Mammary epithelial cell (primary cell): ENCODE results near the gene SLC25A6.

Experiments used
- EZH2 ChIP-seq: IDR thresholded peaks from 2 replicates; pipeline ENCODE4 v1.6.1; 2012; ENCODE audit warnings: low read length, inconsistent platforms, borderline replicate concordance
- TF ChIP-seq, protein P1 (sequence below), 2 donors: IDR thresholded peaks in 1 of 2; conservative IDR thresholded peaks in 1 of 2; 2 replicates each; pipeline ENCODE4 v1.5.1; 2011 to 2012; ENCODE audit warnings: inconsistent platforms in 2 of 2, low read length in 2 of 2, mild to moderate bottlenecking in 2 of 2, control low read depth in 1 of 2, low read depth in 1 of 2; ENCODE audit not compliant: insufficient read depth in 1 of 2; ENCODE audit errors: extremely low read depth in 1 of 2

DNA sequence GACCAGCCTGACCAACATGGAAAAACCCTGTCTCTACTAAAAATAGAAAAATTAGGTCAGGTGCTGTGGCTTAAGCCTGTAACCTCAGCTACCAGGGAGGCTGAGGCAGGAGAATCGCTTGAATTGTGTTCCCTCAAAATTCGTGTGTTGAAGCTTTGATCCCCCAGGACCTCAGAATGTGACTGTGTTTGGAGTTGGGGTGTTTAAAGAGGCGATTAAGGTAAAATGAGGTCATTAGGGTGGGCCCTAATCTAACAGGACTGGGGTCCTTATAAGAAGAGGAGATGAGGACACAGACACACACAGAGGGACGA lies 23.6 kb downstream of the SLC25A6 start:
- TF ChIP-seq, protein P1, sequence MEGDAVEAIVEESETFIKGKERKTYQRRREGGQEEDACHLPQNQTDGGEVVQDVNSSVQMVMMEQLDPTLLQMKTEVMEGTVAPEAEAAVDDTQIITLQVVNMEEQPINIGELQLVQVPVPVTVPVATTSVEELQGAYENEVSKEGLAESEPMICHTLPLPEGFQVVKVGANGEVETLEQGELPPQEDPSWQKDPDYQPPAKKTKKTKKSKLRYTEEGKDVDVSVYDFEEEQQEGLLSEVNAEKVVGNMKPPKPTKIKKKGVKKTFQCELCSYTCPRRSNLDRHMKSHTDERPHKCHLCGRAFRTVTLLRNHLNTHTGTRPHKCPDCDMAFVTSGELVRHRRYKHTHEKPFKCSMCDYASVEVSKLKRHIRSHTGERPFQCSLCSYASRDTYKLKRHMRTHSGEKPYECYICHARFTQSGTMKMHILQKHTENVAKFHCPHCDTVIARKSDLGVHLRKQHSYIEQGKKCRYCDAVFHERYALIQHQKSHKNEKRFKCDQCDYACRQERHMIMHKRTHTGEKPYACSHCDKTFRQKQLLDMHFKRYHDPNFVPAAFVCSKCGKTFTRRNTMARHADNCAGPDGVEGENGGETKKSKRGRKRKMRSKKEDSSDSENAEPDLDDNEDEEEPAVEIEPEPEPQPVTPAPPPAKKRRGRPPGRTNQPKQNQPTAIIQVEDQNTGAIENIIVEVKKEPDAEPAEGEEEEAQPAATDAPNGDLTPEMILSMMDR (conservative IDR thresholded peaks at IDR 0.05 in 1 of 2, IDR thresholded peaks at IDR 0.05 in 1 of 2; ENCODE audit: extremely low read depth in 1 of 2, insufficient read depth in 1 of 2, low read depth in 1 of 2, low read length in 2 of 2), result no peak
- no peak for TF ChIP-seq EZH2
